ENCODE measurements around the gene IGSF9B. TPM values are rescaled to one million over a fixed set of nuclear protein-coding genes. Genes with fewer than 3 reads are reported as not detected.

The IGSF9B gene
- total RNA-seq, 1 donor from 2014 or later, result 8.4 TPM

GRCh38 chr11:133926466-133927246 lies 30.1 kb downstream of the IGSF9B start:
- Mint-ChIP-seq H3K27me3 (ENCODE audit: low read depth) (no peaks in the 10 kb centered on the region), H3K4me3 (ENCODE audit: unreplicated experiment) (no peak overlapping the region), H3K4me1 (ENCODE audit: low read depth) (peaks cover 3% of the 10 kb centered on the region), H3K9me3 (ENCODE audit: low read depth) (no peaks in the 10 kb centered on the region), H3K36me3 (ENCODE audit: low read depth) (peaks cover 6% of the 10 kb centered on the region), H3K27ac (ENCODE audit: unreplicated experiment) (no peak overlapping the region)
- DNase-seq (ENCODE audit: low spot score), result no peak
- TF ChIP-seq CTCF (IDR thresholded peaks at IDR 0.05), result no peak

GRCh38 chr11:133925756-133926155 lies 31.0 kb downstream of the IGSF9B start:
- H3K27me3 Mint-ChIP-seq (ENCODE audit: low read depth), result no peaks in the 10 kb centered on the region
- H3K4me1 Mint-ChIP-seq (ENCODE audit: low read depth), result peaks cover 3% of the 10 kb centered on the region
- H3K36me3 Mint-ChIP-seq (ENCODE audit: low read depth), result peaks cover 8% of the 10 kb centered on the region
- DNase-seq (ENCODE audit: low spot score), result no peak
- no peak overlapping the region for H3K27ac Mint-ChIP-seq (ENCODE audit: unreplicated experiment)
- no peaks in the 10 kb centered on the region for H3K9me3 Mint-ChIP-seq (ENCODE audit: low read depth)
- H3K4me3 Mint-ChIP-seq (ENCODE audit: unreplicated experiment), result no peak overlapping the region
- no peak for TF ChIP-seq CTCF (IDR thresholded peaks at IDR 0.05)

GRCh38 chr11:133924661-133925060 lies 32.1 kb downstream of the IGSF9B start:
- Mint-ChIP-seq H3K9me3 (ENCODE audit: low read depth) (no peaks in the 10 kb centered on the region), H3K27me3 (ENCODE audit: low read depth) (no peaks in the 10 kb centered on the region), H3K27ac (ENCODE audit: unreplicated experiment) (no peak overlapping the region), H3K4me1 (ENCODE audit: low read depth) (peaks cover 3% of the 10 kb centered on the region), H3K4me3 (ENCODE audit: unreplicated experiment) (no peak overlapping the region), H3K36me3 (ENCODE audit: low read depth) (peaks cover 8% of the 10 kb centered on the region)
- TF ChIP-seq CTCF (IDR thresholded peaks at IDR 0.05), result no peak
- no peak for DNase-seq (ENCODE audit: low spot score)

- H3K4me3 Mint-ChIP-seq (ENCODE audit: unreplicated experiment), result no peak overlapping the region
- no peak for DNase-seq (ENCODE audit: low spot score)
- no peak for TF ChIP-seq CTCF (IDR thresholded peaks at IDR 0.05)
- H3K27me3 Mint-ChIP-seq (ENCODE audit: low read depth), result no peaks in the 10 kb centered on the region
- H3K4me1 Mint-ChIP-seq (ENCODE audit: low read depth), result no peaks in the 10 kb centered on the region
- H3K27ac Mint-ChIP-seq (ENCODE audit: unreplicated experiment), result no peak overlapping the region
- H3K36me3 Mint-ChIP-seq (ENCODE audit: low read depth), result peaks cover 10% of the 10 kb centered on the region
- no peaks in the 10 kb centered on the region for H3K9me3 Mint-ChIP-seq (ENCODE audit: low read depth)
Observed at GRCh38 chr11:133922078-133922870, 34.5 kb downstream of the IGSF9B start.

GRCh38 chr11:133921513-133921912 lies 35.3 kb downstream of the IGSF9B start:
- no peaks in the 10 kb centered on the region for H3K27me3 Mint-ChIP-seq (ENCODE audit: low read depth)
- no peaks in the 10 kb centered on the region for H3K9me3 Mint-ChIP-seq (ENCODE audit: low read depth)
- no peak overlapping the region for H3K4me3 Mint-ChIP-seq (ENCODE audit: unreplicated experiment)
- no peak for DNase-seq (ENCODE audit: low spot score)
- TF ChIP-seq CTCF (IDR thresholded peaks at IDR 0.05), result no peak
- no peak overlapping the region for H3K27ac Mint-ChIP-seq (ENCODE audit: unreplicated experiment)
- peaks cover 10% of the 10 kb centered on the region for H3K36me3 Mint-ChIP-seq (ENCODE audit: low read depth)
- no peaks in the 10 kb centered on the region for H3K4me1 Mint-ChIP-seq (ENCODE audit: low read depth)

Data from chondrocyte (in vitro differentiated cells).